ENCODE results near the gene DNAJB13. TPM values are rescaled to one million over a fixed set of nuclear protein-coding genes. Genes with fewer than 3 reads are reported as not detected.

Gene DNAJB13
- total and polyA plus RNA-seq, 12 donors = not detected

GRCh38 chr11:74002832-74003231 lies 52.0 kb downstream of the DNAJB13 start:
- intact Hi-C loops (cut with DNase I) = no loop called here
- DNase-seq = no peak
- Histone ChIP-seq H3K9me3 (no peaks in the 10 kb centered on the region), H3K27ac (no peak overlapping the region), H3K4me3 (no peak overlapping the region), H3K4me1 (peaks cover 0 to 20% (median 0%) of the 10 kb centered on the region in 9 donors), H3K36me3 (peaks cover 0 to 60% (median 4%) of the 10 kb centered on the region in 9 donors), H3K27me3 (no peaks in the 10 kb centered on the region)
- no peak for ATAC-seq
- TF ChIP-seq CTCF (IDR thresholded peaks at IDR 0.05) = no peak
- 94 to 95% methylated on average over 4 of the region's 4 CpGs for WGBS, 2 donors

GRCh38 chr11:74004046-74004695 lies 53.3 kb downstream of the DNAJB13 start:
- Histone ChIP-seq H3K4me3 (no peak overlapping the region), H3K4me1 (peaks cover 0 to 31% (median 8%) of the 10 kb centered on the region in 9 donors), H3K27ac (peak overlapping the region in 1 of 10 donors; percentile 48), H3K36me3 (peaks cover 0 to 60% (median 4%) of the 10 kb centered on the region in 9 donors), H3K27me3 (no peaks in the 10 kb centered on the region), H3K9me3 (no peaks in the 10 kb centered on the region)
- 85 to 88% methylated on average over 6 of the region's 6 CpGs for WGBS, 2 donors
- intact Hi-C loops (cut with DNase I) = no loop called here
- no peak for DNase-seq
- no peak for TF ChIP-seq CTCF (IDR thresholded peaks at IDR 0.05)
- no peak for ATAC-seq

- DNase-seq (no peak), ATAC-seq (peak in 1 of 8 donors; percentile 48)
- H3K9me3 ChIP-seq = no peaks in the 10 kb centered on the region
- no peak overlapping the region for H3K4me3 ChIP-seq
- intact Hi-C loops (cut with DNase I) = no loop called here
- H3K27me3 ChIP-seq = no peaks in the 10 kb centered on the region
- peaks cover 0 to 60% (median 4%) of the 10 kb centered on the region in 9 donors for H3K36me3 ChIP-seq
- WGBS, 2 donors = 77 to 79% methylated on average over 11 of the region's 11 CpGs
- no peak for TF ChIP-seq CTCF (IDR thresholded peaks at IDR 0.05)
- peak overlapping the region in 1 of 10 donors; percentile 71 for H3K27ac ChIP-seq
- peaks cover 0 to 40% (median 13%) of the 10 kb centered on the region in 9 donors for H3K4me1 ChIP-seq
These were observed 54.2 kb downstream of the DNAJB13 start for GRCh38 chr11:74004759-74005615.

- no peak for DNase-seq
- no peaks in the 10 kb centered on the region for H3K9me3 ChIP-seq
- no peak overlapping the region for H3K4me3 ChIP-seq
- H3K27me3 ChIP-seq = no peaks in the 10 kb centered on the region
- H3K27ac ChIP-seq = peak overlapping the region in 1 of 10 donors; percentile 71
- 96 to 97% methylated on average over 29 of the region's 29 CpGs for WGBS, 2 donors
- H3K4me1 ChIP-seq = peaks cover 0 to 49% (median 18%) of the 10 kb centered on the region in 9 donors
- TF ChIP-seq CTCF (IDR thresholded peaks at IDR 0.05) = no peak
- peaks cover 0 to 54% (median 3%) of the 10 kb centered on the region in 9 donors for H3K36me3 ChIP-seq
- no peak for ATAC-seq
- intact Hi-C loops (cut with DNase I) = no loop called here
These were observed 55.1 kb downstream of the DNAJB13 start for GRCh38 chr11:74005721-74006517.
